GM19193 (cell line): ENCODE data around the gene ZC2HC1C.
A peak's percentile ranks its signal among the peaks of the same experiment; 100 is the strongest.

Source experiments
- POLR2A ChIP-seq: IDR thresholded peaks from 4 replicates; pipeline ENCODE4 v1.6.1; 2011; ENCODE audit not compliant: insufficient read depth, insufficient read length; ENCODE audit errors: extremely low read depth

The ZC2HC1C gene

DNA sequence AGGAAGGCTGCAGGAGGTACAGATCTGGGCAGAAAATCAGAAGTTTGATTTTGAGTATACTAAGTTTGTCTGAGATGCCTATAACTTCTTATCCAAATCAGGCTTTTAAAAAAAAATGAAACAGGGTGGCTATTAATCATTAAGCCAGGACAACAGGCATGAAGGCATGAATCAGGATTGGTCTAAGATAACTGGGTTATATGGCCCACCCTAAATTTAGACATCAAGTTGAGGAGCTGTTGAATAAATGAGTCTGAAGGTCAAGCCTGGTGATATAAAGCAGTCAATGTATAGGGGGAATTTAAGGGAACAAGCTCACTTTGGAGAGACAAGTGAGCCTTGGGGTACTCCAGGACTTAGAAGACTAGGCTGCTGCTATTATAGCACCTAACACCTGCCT, 28.8 kb downstream of the ZC2HC1C start:
- TF ChIP-seq POLR2A = no peak

- TF ChIP-seq POLR2A = no peak
These were observed 29.2 kb downstream of the ZC2HC1C start for GRCh38 chr14:75098682-75099081.

DNA sequence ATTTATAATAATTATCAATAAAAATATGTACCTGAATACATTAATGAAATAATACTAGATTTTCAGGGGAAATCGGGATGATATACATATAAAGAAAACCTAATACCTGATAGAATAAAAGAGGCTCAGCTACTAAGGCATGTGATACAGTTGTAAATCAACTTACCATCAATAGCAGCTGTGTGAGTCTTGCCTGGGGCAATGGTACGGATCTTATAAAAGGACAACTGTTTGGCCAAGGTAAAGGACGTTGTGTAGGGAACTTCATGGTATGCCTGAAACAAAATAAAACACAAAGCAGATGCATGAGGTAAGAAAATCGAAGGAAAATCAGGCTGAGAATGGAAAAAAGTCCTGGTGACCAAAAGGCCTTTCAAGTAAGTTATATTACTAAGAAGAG, 32.0 kb downstream of the ZC2HC1C start:
- TF ChIP-seq POLR2A = no peak

DNA sequence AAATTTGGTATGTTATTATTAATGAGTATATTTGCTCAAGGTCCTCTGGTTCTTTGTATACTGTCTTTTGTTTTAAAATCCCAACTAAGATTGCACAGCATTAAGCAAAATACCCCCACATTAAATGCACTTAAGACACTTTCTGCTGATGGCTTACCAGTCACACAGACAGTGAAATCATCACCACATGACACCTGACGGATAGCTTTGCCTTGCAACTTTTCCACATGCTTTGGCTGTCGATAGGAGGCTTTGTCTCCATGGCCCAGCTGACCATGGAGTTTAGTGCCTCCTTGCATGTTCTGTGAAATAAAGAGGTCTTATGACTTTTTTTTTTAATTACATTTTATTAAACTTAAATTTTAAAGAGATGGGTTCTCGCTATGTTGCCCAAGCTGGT, 37.7 kb downstream of the ZC2HC1C start:
- TF ChIP-seq POLR2A = no peak

- TF ChIP-seq POLR2A = no peak
These were observed 40.4 kb downstream of the ZC2HC1C start for GRCh38 chr14:75109877-75110276.

GRCh38 chr14:75113932-75114539, 44.6 kb downstream of the ZC2HC1C start:
- TF ChIP-seq POLR2A = no peak

- no peak for TF ChIP-seq POLR2A
These were observed 49.6 kb downstream of the ZC2HC1C start for GRCh38 chr14:75119056-75119455.

GRCh38 chr14:75120541-75121291, 51.3 kb downstream of the ZC2HC1C start:
- no peak for TF ChIP-seq POLR2A

DNA sequence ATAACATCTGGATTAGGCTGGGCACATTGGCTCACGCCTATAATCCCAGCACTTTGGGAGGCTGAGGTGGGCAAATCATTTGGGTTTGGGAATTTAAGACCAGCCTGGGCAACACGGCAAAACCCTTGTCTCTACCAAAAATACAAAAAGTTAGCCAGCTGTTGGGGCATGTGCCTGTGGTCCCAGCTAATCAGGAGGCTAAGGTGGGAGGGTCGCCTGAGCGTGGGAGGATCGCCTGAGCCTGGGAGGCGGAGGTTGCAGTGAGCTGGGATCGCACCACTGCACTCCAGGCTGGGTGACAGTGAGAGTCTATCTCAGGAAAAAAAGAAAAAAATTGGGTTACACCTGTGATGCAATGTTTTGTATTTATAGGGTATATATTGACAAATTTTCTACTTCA, 52.1 kb downstream of the ZC2HC1C start:
- TF ChIP-seq POLR2A = no peak

DNA sequence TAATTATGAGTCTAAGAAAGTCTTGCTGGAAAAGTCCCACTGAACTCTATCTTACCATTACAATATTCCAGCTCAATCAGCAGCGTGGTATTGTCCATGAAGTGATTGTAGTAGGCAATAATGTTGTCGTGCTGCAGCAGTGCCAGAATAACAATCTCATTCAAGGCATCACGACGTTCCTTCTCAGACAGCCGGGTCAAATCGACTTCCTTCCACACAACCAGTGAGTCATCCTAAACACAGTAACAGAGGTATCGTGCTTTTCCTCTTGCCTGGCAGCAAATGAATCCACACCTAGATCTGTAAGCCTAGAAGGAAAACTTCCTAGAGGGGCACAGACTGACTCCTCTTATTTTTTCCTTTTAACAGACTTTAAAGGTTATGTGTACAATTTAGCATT, 54.5 kb downstream of the ZC2HC1C start:
- no peak for TF ChIP-seq POLR2A

GRCh38 chr14:75125617-75126016, 56.2 kb downstream of the ZC2HC1C start:
- no peak for TF ChIP-seq POLR2A

DNA sequence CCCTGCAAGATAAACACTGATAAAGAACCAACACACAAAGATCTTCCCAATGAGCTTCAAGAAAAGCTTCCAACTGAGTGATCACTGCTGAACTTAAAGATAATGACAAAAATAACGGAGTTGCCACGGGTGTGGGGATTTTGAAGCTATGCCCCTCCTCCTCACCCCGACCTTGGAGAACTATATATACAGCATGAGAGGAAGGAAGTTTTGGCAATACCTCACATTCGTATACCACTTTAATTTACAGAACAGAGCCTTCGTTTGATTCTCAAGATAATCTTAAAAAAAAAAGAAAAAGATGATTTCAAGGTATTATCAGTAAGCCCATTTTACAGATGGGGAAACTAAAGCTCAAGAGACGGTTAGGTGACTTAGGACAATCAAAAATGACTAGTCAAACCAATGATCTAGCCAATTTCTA, 56.7 kb downstream of the ZC2HC1C start:
- no peak for TF ChIP-seq POLR2A

DNA sequence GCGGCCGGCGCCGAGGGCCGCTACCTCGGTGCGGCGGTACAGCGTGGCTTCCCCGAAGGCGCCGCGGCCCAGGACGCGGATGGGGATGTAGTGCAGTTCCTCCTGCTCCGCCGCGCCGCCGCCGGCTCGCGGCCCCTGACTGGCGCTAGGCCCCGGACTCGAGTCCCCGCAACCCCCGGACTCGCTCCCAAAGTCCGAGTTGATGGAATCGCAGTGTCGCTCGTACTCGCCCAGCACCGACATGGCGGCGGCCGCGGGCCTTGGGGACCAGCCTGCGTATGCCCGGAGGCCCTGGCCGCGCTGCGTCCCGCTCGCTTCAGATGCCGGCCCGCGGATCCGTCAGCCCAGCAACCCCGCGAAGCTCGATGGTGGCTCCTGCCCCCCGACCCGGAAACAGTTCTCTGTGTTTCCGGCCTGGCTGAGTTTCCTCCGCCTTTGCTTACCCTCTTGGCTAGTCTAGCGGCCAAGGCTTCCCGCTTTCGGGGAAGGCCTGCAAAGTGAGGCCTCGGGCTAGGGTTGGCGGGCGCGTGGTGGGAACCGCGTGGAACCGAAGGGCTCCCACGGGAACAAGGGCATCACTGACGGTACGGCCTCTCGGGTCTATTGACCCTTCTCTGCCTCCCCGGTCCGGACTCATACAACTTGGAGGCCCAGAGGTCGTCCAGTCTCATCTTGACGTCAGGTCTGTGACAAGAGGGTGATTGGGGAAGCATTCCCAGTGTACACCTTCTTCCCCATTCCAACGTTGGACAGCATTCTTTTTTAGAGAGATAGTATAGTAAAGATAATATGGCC, 57.4 kb downstream of the ZC2HC1C start, which contains the start of gene NEK9:
Gene NEK9, minus strand, starts transcription at position 370 of the 795 bp plus-strand sequence. Its CDS starts 127 bp downstream, at position 243.
- peak; percentile 96 for TF ChIP-seq POLR2A

DNA sequence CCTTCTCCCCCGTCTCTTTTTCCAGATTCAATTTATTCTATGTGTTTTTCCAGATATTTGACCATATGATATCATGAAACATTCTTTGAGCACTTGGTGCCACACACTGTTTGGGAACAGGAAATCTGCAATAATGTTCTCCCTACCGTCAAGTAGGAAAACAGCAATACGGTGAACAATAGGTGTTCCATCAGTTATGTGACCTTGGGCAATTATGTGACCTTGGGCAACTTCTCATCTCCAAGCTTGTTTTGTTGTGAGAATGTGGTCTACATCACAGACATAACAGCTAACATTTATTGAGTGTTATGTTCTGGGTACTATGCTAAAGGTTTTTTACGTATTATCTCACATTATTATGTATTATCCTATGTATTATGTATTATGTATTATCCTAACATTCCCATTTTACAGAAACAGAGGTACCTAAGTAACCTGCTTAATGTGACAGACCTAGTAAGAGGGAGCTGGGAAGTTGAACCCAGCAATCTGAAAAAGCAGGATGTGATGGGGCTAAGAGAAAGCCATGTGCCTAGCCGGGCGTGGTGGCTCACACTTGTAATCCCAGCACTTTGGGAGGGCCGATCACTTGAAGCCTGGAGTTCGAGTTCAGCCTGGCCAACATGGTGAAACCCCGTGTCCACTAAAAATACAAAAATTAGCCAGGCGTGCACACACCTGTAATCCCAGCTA, 58.6 kb downstream of the ZC2HC1C start:
- TF ChIP-seq POLR2A = no peak

DNA sequence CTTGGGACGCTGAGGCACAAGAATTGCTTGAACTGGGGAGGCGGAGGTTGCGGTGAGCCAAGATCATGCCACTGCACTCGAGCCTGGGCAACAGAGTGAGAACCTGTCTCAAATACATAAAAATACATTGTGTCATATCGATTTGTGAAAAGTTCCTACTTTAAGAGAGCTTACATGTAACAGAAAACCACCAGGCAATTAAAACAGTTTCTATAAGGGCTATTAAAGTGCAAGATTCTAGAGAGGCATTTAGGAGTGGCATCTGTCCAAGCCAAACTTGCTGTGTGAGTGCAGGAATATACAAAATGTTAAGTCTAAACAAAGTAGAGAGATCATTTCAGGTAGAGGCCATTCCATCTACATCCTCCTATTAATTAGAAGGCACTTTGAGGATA, 59.2 kb downstream of the ZC2HC1C start:
- TF ChIP-seq POLR2A = no peak
